ENCODE results near the gene MYOZ3. TPM values are rescaled to one million over a fixed set of nuclear protein-coding genes. Genes with fewer than 3 reads are reported as not detected.
A peak's percentile ranks its signal among the peaks of the same experiment; 100 is the strongest.

The MYOZ3 gene
- total and polyA plus RNA-seq, 10 of the 15 experiments (the other 5 are each of a cell fraction or from before 2014, with no cell fraction given) = 0.04 to 1.1 (median 0.10) TPM; not detected in 4

GRCh38 chr5:150623152-150623877 is 37.7 kb upstream of the MYOZ3 start:
- POLR2A ChIA-PET = interaction anchor here (0.6 to 1.3 kb wide), 3 partner anchors 11 to 332 kb away, joined by 3 read pairs; no protein-coding TSS in a partner anchor
- no peaks in the 10 kb centered on the region for H4K20me1 ChIP-seq (ENCODE audit: control insufficient read depth, insufficient read depth)
- no peaks in the 10 kb centered on the region for H3K9me3 ChIP-seq (replicated peaks; ENCODE audit: control insufficient read depth, insufficient read depth, low read length)
- SMC1A ChIA-PET (ENCODE audit: uncharacterized antibody, unreplicated experiment) = interaction anchor here (1.0 to 1.8 kb wide), 4 partner anchors 30 to 134 kb away, joined by 3 to 4 read pairs (median 4); no protein-coding TSS in a partner anchor
- H3K27me3 ChIP-seq (replicated peaks in 1 of 2; ENCODE audit: control insufficient read depth in 2 of 2, insufficient read depth in 2 of 2, low read length in 1 of 2) = no peaks in the 10 kb centered on the region
- intact Hi-C loops (cut with micrococcal nuclease; ENCODE audit: unreplicated experiment) (loop anchor here (10.0 kb wide), 1 partner anchor 169 kb away; no protein-coding TSS in a partner anchor), in situ Hi-C loops (cut with MboI) (no loop called here)
- no TSS peak for BruUV-seq (replicated peaks)
- H3K36me3 ChIP-seq (ENCODE audit: control insufficient read depth in 2 of 2, insufficient read depth in 2 of 2, low read length in 1 of 2) = no peaks in the 10 kb centered on the region
- ATAC-seq (peak; percentile 18), DNase-seq (ENCODE audit: low read depth, low spot score) (no peak), FAIRE-seq (peak; percentile 84)
- peaks cover 40% of the 10 kb centered on the region for H3K4me1 ChIP-seq (ENCODE audit: control insufficient read depth, insufficient read depth, low read length)
- RAD21 ChIA-PET (ENCODE audit: unreplicated experiment) = interaction anchor here (1.7 to 2.7 kb wide), 2 partner anchors 11 to 33 kb away, joined by 4 to 15 read pairs; no protein-coding TSS in a partner anchor
- peak overlapping the region; percentile 32 for H3K9ac ChIP-seq (ENCODE audit: control insufficient read depth, insufficient read depth, low read length)
- peak overlapping the region; percentile 96 for H3K4me2 ChIP-seq (ENCODE audit: control insufficient read depth, insufficient read depth)
- peak overlapping the region; percentile 66 for H3K27ac ChIP-seq (ENCODE audit: control insufficient read depth, insufficient read depth)
- H3K4me3 ChIP-seq = peak overlapping the region; percentile 66
- peaks cover 35% of the 10 kb centered on the region for H3K79me2 ChIP-seq (ENCODE audit: control insufficient read depth, insufficient read depth, low read length)
- H2AFZ ChIP-seq (ENCODE audit: control insufficient read depth, low read depth, low read length) = peak overlapping the region; percentile 71
- CTCF ChIA-PET = interaction anchor here (0.9 to 1.7 kb wide), 6 partner anchors 13 to 63 kb away, joined by 3 to 5 read pairs (median 4); no protein-coding TSS in a partner anchor
- WGBS (ENCODE audit: insufficient coverage, insufficient replicate concordance, low lambda C conversion rate, missing lambda C conversion rate) = 11% methylated on average over 7 of the region's 7 CpGs
- TF ChIP-seq RELB (IDR thresholded peaks at IDR 0.05; ENCODE audit: low read depth) = peak; percentile 66; the same call in 1 of the 2 replicates
- no peak for TF ChIP-seq ETV6 (conservative IDR thresholded peaks at IDR 0.05 in 1 of 2, IDR thresholded peaks at IDR 0.05 in 1 of 2; ENCODE audit: borderline replicate concordance in 1 of 2, low read depth in 1 of 2)
- peak; percentile 57; the same call in 1 of the 2 replicates for TF ChIP-seq EED (IDR thresholded peaks at IDR 0.05; ENCODE audit: low read depth)
- peak; percentile 49; the same call in 1 of the 2 replicates for TF ChIP-seq HDGF (IDR thresholded peaks at IDR 0.05)
- peak in 1 of 2 experiments; percentile 62; a peak in 2 of 3 replicates for TF ChIP-seq EGR1 (IDR thresholded peaks at IDR 0.05; ENCODE audit: borderline replicate concordance in 1 of 2, low read depth in 2 of 2, low read length in 2 of 2)
- TF ChIP-seq CREM (IDR thresholded peaks at IDR 0.05; ENCODE audit: low read depth) = 0 out of 2 replicates have a peak, but pooled peaks have one; percentile 37
- 0 out of 2 replicates have a peak, but pooled peaks have one; percentile 53 for TF ChIP-seq PML (IDR thresholded peaks at IDR 0.05; ENCODE audit: low read length)
- TF ChIP-seq ATF7 (IDR thresholded peaks at IDR 0.05; ENCODE audit: low read depth) = peak; percentile 77
- 0 out of 2 replicates have a peak, but pooled peaks have one; percentile 13 for TF ChIP-seq MEF2A (IDR thresholded peaks at IDR 0.05; ENCODE audit: insufficient read depth, low read depth, low read length)
- TF ChIP-seq IKZF2 (IDR thresholded peaks at IDR 0.05) = peak; percentile 88 to 94
- 0 out of 2 replicates have a peak, but pooled peaks have one; percentile 29 for TF ChIP-seq ATF2 (IDR thresholded peaks at IDR 0.05; ENCODE audit: low read length)
- TF ChIP-seq MTA2 (IDR thresholded peaks at IDR 0.05; ENCODE audit: low read depth) = peak; percentile 41; the same call in 1 of the 2 replicates
- peak; percentile 48; the same call in 1 of the 2 replicates for TF ChIP-seq MTA3 (IDR thresholded peaks at IDR 0.05; ENCODE audit: borderline replicate concordance, low read length)
- 0 out of 3 replicates have a peak, but pooled peaks have one; percentile 0 for TF ChIP-seq POU2F2 (IDR thresholded peaks at IDR 0.05; ENCODE audit: borderline replicate concordance, low read depth, low read length)
- no peak for TF ChIP-seq ATF3 (IDR thresholded peaks at IDR 0.05; ENCODE audit: borderline replicate concordance, extremely low read depth, low read depth, low read length)
- TF ChIP-seq POLR2AphosphoS2 (IDR thresholded peaks at IDR 0.05; ENCODE audit: low read depth, low read length) = no peak
- no peak for TF ChIP-seq ZNF274 (IDR thresholded peaks at IDR 0.05; ENCODE audit: insufficient read depth, insufficient read length)
- 0 out of 2 replicates have a peak, but pooled peaks have one; percentile 17 for TF ChIP-seq DPF2 (IDR thresholded peaks at IDR 0.05)
- TF ChIP-seq IKZF1 (conservative IDR thresholded peaks at IDR 0.05) = peak; percentile 83
- TF ChIP-seq NBN (IDR thresholded peaks at IDR 0.05) = peak; percentile 88
- peak; percentile 47 for TF ChIP-seq RUNX3 (IDR thresholded peaks at IDR 0.05; ENCODE audit: low read length)
